Testis (tissue), 3 donors: ENCODE measurements around the gene MPG. TPM values are rescaled to one million over a fixed set of nuclear protein-coding genes. Genes with fewer than 3 reads are reported as not detected.
A peak's percentile ranks its signal among the peaks of the same experiment; 100 is the strongest.

ENCODE experiments used
- DNase-seq: peaks from one replicate; pipeline ENCODE4 v3.0.0-alpha.2; 2019
- H3K27ac ChIP-seq, 2 donors: fragments of 200-600 bp; sonication (generic); one replicate each; pipeline ENCODE4 v1.5.1; 2019
- H3K27me3 ChIP-seq: fragments of 200-600 bp; sonication (generic); one replicate; pipeline ENCODE4 v1.5.1; 2019
- H3K36me3 ChIP-seq: fragments of 200-600 bp; sonication (generic); one replicate; pipeline ENCODE4 v1.5.1; 2017; ENCODE audit warnings: low read depth; ENCODE audit errors: missing control alignments
- H3K4me1 ChIP-seq: fragments of 200-600 bp; sonication (generic); one replicate; pipeline ENCODE4 v1.5.1; 2019
- H3K4me3 ChIP-seq, 2 donors: fragments of 200-600 bp; sonication (generic); one replicate each; pipeline ENCODE4 v1.5.1; 2017 to 2019
- H3K9me3 ChIP-seq: fragments of 200-600 bp; sonication (generic); one replicate; pipeline ENCODE4 v1.5.1; 2017
- CTCF ChIP-seq, 3 experiments: fragments of 450-650 bp in 2 of 3; fragments of 200-600 bp in 1 of 3; sonication (generic) in 1 of 3; IDR thresholded peaks; one replicate each; pipeline ENCODE4 v1.5.1; 2016 to 2019; ENCODE audit warnings: antibody characterized with exemption in 3 of 3, mild to moderate bottlenecking in 2 of 3, moderate library complexity in 1 of 3
- POLR2A ChIP-seq: fragments of 450-650 bp; IDR thresholded peaks from one replicate; pipeline ENCODE4 v1.6.1; 2017; ENCODE audit warnings: antibody characterized with exemption, mild to moderate bottlenecking, moderate library complexity
- whole genome bisulfite sequencing, 2 donors: methylation state at CpG; one replicate each; pipeline ENCODE4 v1.1.5; 2018; 5-methylcytosine and 5-hydroxymethylcytosine counted together
- intact Hi-C: fragments of 100-400 bp; cut with DNase I; formaldehyde crosslinking; loops from one replicate; pipeline ENCODE4 v1.15.1; 2023; ENCODE audit warnings: low total_unique reads
- polyA plus RNA-seq: library from polyadenylated mRNA; stranded (reverse); fragments of 350-450 nt; fragmentation: Illumina TruSeq; extraction: RNeasy Lipid Tissue Mini Kit (QIAGEN cat#74804); gene quantifications from one replicate; pipeline ENCODE4 v1.2.3, GENCODE V29; 2014; ENCODE audit warnings: low read depth, low replicate concordance; ENCODE audit not compliant: insufficient read depth
- total RNA-seq, 2 donors: library from RNA; depleted of rRNA; stranded (reverse); fragments of >200 nt; gene quantifications; one replicate each; pipeline ENCODE4 v1.2.3, GENCODE V29; 2016

Gene MPG
- total and polyA plus RNA-seq, 3 donors from 2014 or later = 42.6 to 61.7 (median 44.8) TPM

- Histone ChIP-seq H3K36me3 (no peaks in the 10 kb centered on the region), H3K9me3 (no peaks in the 10 kb centered on the region), H3K4me3 (no peak overlapping the region), H3K27ac (peak overlapping the region in 1 of 2 donors; percentile 24), H3K27me3 (no peaks in the 10 kb centered on the region), H3K4me1 (no peaks in the 10 kb centered on the region)
- intact Hi-C loops = no loop called here
- no peak for DNase-seq
- TF ChIP-seq POLR2A = no peak
- TF ChIP-seq CTCF (IDR thresholded peaks at IDR 0.05) = no peak
- WGBS, 2 donors = 41 to 48% methylated on average over 4 to 7 of the region's 7 CpGs
These were observed 6.8 kb downstream of the MPG start for GRCh38 chr16:84718-85406.

- TF ChIP-seq CTCF (IDR thresholded peaks at IDR 0.05) (no peak), POLR2A (no peak)
- no peak overlapping the region for H3K4me3 ChIP-seq
- no peaks in the 10 kb centered on the region for H3K36me3 ChIP-seq
- H3K27ac ChIP-seq = no peak overlapping the region
- no peaks in the 10 kb centered on the region for H3K9me3 ChIP-seq
- WGBS, 2 donors = 80 to 91% methylated on average over 10 to 18 of the region's 18 CpGs
- intact Hi-C loops = no loop called here
- DNase-seq = no peak
- H3K27me3 ChIP-seq = no peaks in the 10 kb centered on the region
- no peaks in the 10 kb centered on the region for H3K4me1 ChIP-seq
These were observed 7.4 kb downstream of the MPG start for GRCh38 chr16:85407-85782.

GRCh38 chr16:85865-86264 is 7.8 kb downstream of the MPG start:
- H3K27ac ChIP-seq = no peak overlapping the region
- H3K27me3 ChIP-seq = no peaks in the 10 kb centered on the region
- 86 to 90% methylated on average over 2 to 9 of the region's 9 CpGs for WGBS, 2 donors
- no peaks in the 10 kb centered on the region for H3K9me3 ChIP-seq
- no peak overlapping the region for H3K4me3 ChIP-seq
- DNase-seq = no peak
- H3K36me3 ChIP-seq = no peaks in the 10 kb centered on the region
- H3K4me1 ChIP-seq = no peaks in the 10 kb centered on the region
- intact Hi-C loops = no loop called here
- no peak for TF ChIP-seq POLR2A
- TF ChIP-seq CTCF (IDR thresholded peaks at IDR 0.05) = no peak

- Histone ChIP-seq H3K4me3 (no peak overlapping the region), H3K9me3 (no peaks in the 10 kb centered on the region), H3K4me1 (peaks cover 2% of the 10 kb centered on the region), H3K27ac (no peak overlapping the region), H3K27me3 (no peaks in the 10 kb centered on the region), H3K36me3 (no peaks in the 10 kb centered on the region)
- TF ChIP-seq CTCF (IDR thresholded peaks at IDR 0.05) = no peak
- no peak for TF ChIP-seq POLR2A
- intact Hi-C loops = no loop called here
- no peak for DNase-seq
- WGBS, 2 donors = 85 to 86% methylated on average over 10 to 23 of the region's 23 CpGs
These were observed 8.5 kb downstream of the MPG start for GRCh38 chr16:86483-86952.

GRCh38 chr16:88613-89012 is 10.6 kb downstream of the MPG start:
- no peak overlapping the region for H3K4me3 ChIP-seq
- H3K27ac ChIP-seq = no peak overlapping the region
- no peaks in the 10 kb centered on the region for H3K9me3 ChIP-seq
- no peak for TF ChIP-seq POLR2A
- no peak for TF ChIP-seq CTCF (IDR thresholded peaks at IDR 0.05)
- no peak for DNase-seq
- H3K4me1 ChIP-seq = peaks cover 5% of the 10 kb centered on the region
- WGBS, 2 donors = 95 to 100% methylated on average over 9 to 14 of the region's 14 CpGs
- no peaks in the 10 kb centered on the region for H3K36me3 ChIP-seq
- H3K27me3 ChIP-seq = no peaks in the 10 kb centered on the region
- intact Hi-C loops = no loop called here
